Neural cell (in vitro differentiated cells): ENCODE data around the gene RABGAP1L. TPM values are rescaled to one million over a fixed set of nuclear protein-coding genes. Genes with fewer than 3 reads are reported as not detected.

ENCODE experiments used
- H2AFZ ChIP-seq: fragments of 200-600, 300-800 bp; sonication (generic), shearing (Covaris generic); 2 replicates; pipeline ENCODE4 v1.6.0; 2014; ENCODE audit warnings: low read depth, mild to moderate bottlenecking, antibody characterized with exemption, low read length, moderate library complexity
- H3F3A ChIP-seq: fragments of 200-600 bp; shearing (Covaris generic); 2 replicates; pipeline ENCODE4 v1.6.1; 2016; ENCODE audit warnings: mild to moderate bottlenecking, moderate library complexity, mixed read lengths, antibody characterized with exemption, low read length; ENCODE audit not compliant: insufficient read depth, poor library complexity, severe bottlenecking
- H3K27ac ChIP-seq: fragments of 200-600, 300-800 bp; sonication (generic), shearing (Covaris generic); 2 replicates; pipeline ENCODE4 v1.5.1; 2014; ENCODE audit warnings: mild to moderate bottlenecking, low read length, moderate library complexity
- H3K27me3 ChIP-seq: fragments of 300-800, 200-600 bp; sonication (generic), shearing (Covaris generic); 2 replicates; pipeline ENCODE4 v1.6.0; 2014; ENCODE audit warnings: mild to moderate bottlenecking, low read depth, low read length, moderate library complexity; ENCODE audit not compliant: insufficient read depth
- H3K36me3 ChIP-seq: fragments of 300-800, 200-600 bp; sonication (generic), shearing (Covaris generic); 2 replicates; pipeline ENCODE4 v1.5.1; 2014; ENCODE audit warnings: mild to moderate bottlenecking, antibody characterized with exemption, low read length, moderate library complexity; ENCODE audit not compliant: insufficient read depth
- H3K4me2 ChIP-seq: fragments of 300-800, 200-600 bp; sonication (generic), shearing (Covaris generic); 2 replicates; pipeline ENCODE4 v1.6.0; 2014; ENCODE audit warnings: mild to moderate bottlenecking, low read length
- H3K4me3 ChIP-seq: fragments of 300-800, 200-600 bp; sonication (generic), shearing (Covaris generic); 2 replicates; pipeline ENCODE4 v1.5.1; 2014; ENCODE audit warnings: mild to moderate bottlenecking, low read length, moderate library complexity
- H3K79me2 ChIP-seq: fragments of 200-600 bp; shearing (Covaris generic); replicated peaks from 2 replicates; pipeline ENCODE4 v1.6.0; 2014; ENCODE audit warnings: mild to moderate bottlenecking, low read length, moderate library complexity; ENCODE audit not compliant: insufficient read depth
- H3K9ac ChIP-seq: fragments of 300-800, 200-600 bp; sonication (generic), shearing (Covaris generic); 2 replicates; pipeline ENCODE4 v1.6.1; 2016; ENCODE audit warnings: mild to moderate bottlenecking, low read length, mixed read lengths
- H3K9me2 ChIP-seq: fragments of 200-600 bp; shearing (Covaris generic); 2 replicates; pipeline ENCODE4 v1.6.1; 2016; ENCODE audit warnings: mild to moderate bottlenecking, low read length, mixed read lengths; ENCODE audit not compliant: insufficient read depth
- H3K9me3 ChIP-seq: fragments of 200-600, 300-800 bp; sonication (generic), shearing (Covaris generic); 2 replicates; pipeline ENCODE4 v1.6.1; 2016; ENCODE audit warnings: mild to moderate bottlenecking, mixed run types, low read length, moderate library complexity, mixed read lengths
- H4K20me1 ChIP-seq: fragments of 200-600 bp; shearing (Covaris generic); 2 replicates; pipeline ENCODE4 v1.6.1; 2016; ENCODE audit warnings: mild to moderate bottlenecking, mixed run types; ENCODE audit not compliant: insufficient read depth
- EP300 ChIP-seq: fragments of 450-650 bp; conservative IDR thresholded peaks from 2 replicates; pipeline ENCODE4 v1.6.1; 2014; ENCODE audit warnings: antibody characterized with exemption, mild to moderate bottlenecking, moderate library complexity; ENCODE audit not compliant: poor library complexity, severe bottlenecking
- EZH2 ChIP-seq: fragments of 200-600, 300-800 bp; shearing (Covaris generic), sonication (generic); IDR thresholded peaks from 2 replicates; pipeline ENCODE4 v1.6.1; 2014; ENCODE audit warnings: antibody characterized with exemption, low read length, borderline replicate concordance, mild to moderate bottlenecking; ENCODE audit not compliant: insufficient read depth, poor library complexity, severe bottlenecking
- MXI1 ChIP-seq: fragments of 450-650 bp; conservative IDR thresholded peaks from 2 replicates; pipeline ENCODE4 v1.6.1; 2014; ENCODE audit warnings: antibody characterized with exemption, mild to moderate bottlenecking; ENCODE audit not compliant: poor library complexity, severe bottlenecking
- POLR2AphosphoS5 ChIP-seq: IDR thresholded peaks from 2 replicates; pipeline ENCODE4 v1.6.1; 2012
- RAD21 ChIP-seq: fragments of 450-650 bp; conservative IDR thresholded peaks from 2 replicates; pipeline ENCODE4 v1.6.1; 2014; ENCODE audit warnings: antibody characterized with exemption, mild to moderate bottlenecking, moderate library complexity
- SMC3 ChIP-seq: fragments of 450-650 bp; conservative IDR thresholded peaks from 2 replicates; pipeline ENCODE4 v1.6.1; 2014; ENCODE audit warnings: antibody characterized with exemption, mild to moderate bottlenecking, moderate library complexity; ENCODE audit not compliant: poor library complexity
- TAF1 ChIP-seq: IDR thresholded peaks from 2 replicates; pipeline ENCODE4 v1.6.1; 2012; ENCODE audit warnings: low read depth
- polyA plus RNA-seq: library from polyadenylated mRNA; depleted of rRNA; stranded (reverse); fragments of >200 nt; gene quantifications from 2 replicates; pipeline ENCODE4 v1.2.3, GENCODE V29; 2014
- TF ChIP-seq, protein P1 (sequence below): IDR thresholded peaks from 2 replicates; pipeline ENCODE4 v1.6.1; 2012; ENCODE audit warnings: borderline replicate concordance
- TF ChIP-seq, protein P2 (sequence below): fragments of 450-650 bp; IDR thresholded peaks from 2 replicates; pipeline ENCODE4 v1.5.1; 2014; ENCODE audit warnings: antibody characterized with exemption, mild to moderate bottlenecking, moderate library complexity; ENCODE audit not compliant: poor library complexity, severe bottlenecking

The RABGAP1L gene
- polyA plus RNA-seq, 1 donor from 2014 or later: 32.2 TPM

DNA sequence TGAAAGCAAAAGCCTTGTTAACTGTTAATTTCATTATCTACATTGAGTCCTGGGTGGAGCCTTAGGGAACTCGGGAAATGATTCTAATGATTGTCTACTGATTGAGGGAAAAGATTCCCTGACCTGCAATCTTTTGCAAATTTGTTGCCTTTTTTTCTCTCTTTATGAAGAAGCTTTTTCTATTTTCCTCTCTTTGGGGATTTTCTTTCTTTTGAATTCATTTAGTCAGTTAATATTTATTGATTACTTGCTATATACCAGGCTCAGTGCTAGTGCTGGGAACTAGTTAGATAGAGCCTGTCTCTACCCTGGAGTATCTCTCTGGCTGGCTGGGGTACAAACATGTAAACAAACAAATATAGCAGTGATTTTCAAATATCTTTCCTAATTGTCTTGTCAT lies 769.2 kb downstream of the RABGAP1L start:
- Histone ChIP-seq H3K36me3 (no peaks in the 10 kb centered on the region), H4K20me1 (no peaks in the 10 kb centered on the region), H3K79me2 (no peaks in the 10 kb centered on the region), H3K9ac (no peak overlapping the region), H3F3A (no peaks in the 10 kb centered on the region), H3K4me2 (no peak overlapping the region), H2AFZ (no peak overlapping the region), H3K9me3 (no peaks in the 10 kb centered on the region), H3K27ac (no peak overlapping the region), H3K4me3 (no peak overlapping the region), H3K9me2 (no peaks in the 10 kb centered on the region), H3K27me3 (no peaks in the 10 kb centered on the region)
- TF ChIP-seq, protein P1, sequence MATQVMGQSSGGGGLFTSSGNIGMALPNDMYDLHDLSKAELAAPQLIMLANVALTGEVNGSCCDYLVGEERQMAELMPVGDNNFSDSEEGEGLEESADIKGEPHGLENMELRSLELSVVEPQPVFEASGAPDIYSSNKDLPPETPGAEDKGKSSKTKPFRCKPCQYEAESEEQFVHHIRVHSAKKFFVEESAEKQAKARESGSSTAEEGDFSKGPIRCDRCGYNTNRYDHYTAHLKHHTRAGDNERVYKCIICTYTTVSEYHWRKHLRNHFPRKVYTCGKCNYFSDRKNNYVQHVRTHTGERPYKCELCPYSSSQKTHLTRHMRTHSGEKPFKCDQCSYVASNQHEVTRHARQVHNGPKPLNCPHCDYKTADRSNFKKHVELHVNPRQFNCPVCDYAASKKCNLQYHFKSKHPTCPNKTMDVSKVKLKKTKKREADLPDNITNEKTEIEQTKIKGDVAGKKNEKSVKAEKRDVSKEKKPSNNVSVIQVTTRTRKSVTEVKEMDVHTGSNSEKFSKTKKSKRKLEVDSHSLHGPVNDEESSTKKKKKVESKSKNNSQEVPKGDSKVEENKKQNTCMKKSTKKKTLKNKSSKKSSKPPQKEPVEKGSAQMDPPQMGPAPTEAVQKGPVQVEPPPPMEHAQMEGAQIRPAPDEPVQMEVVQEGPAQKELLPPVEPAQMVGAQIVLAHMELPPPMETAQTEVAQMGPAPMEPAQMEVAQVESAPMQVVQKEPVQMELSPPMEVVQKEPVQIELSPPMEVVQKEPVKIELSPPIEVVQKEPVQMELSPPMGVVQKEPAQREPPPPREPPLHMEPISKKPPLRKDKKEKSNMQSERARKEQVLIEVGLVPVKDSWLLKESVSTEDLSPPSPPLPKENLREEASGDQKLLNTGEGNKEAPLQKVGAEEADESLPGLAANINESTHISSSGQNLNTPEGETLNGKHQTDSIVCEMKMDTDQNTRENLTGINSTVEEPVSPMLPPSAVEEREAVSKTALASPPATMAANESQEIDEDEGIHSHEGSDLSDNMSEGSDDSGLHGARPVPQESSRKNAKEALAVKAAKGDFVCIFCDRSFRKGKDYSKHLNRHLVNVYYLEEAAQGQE: no peak
- TF ChIP-seq RAD21 (no peak), SMC3 (no peak), MXI1 (no peak), TAF1 (no peak), EP300 (no peak), EZH2 (no peak), POLR2AphosphoS5 (no peak)
- TF ChIP-seq, protein P2, sequence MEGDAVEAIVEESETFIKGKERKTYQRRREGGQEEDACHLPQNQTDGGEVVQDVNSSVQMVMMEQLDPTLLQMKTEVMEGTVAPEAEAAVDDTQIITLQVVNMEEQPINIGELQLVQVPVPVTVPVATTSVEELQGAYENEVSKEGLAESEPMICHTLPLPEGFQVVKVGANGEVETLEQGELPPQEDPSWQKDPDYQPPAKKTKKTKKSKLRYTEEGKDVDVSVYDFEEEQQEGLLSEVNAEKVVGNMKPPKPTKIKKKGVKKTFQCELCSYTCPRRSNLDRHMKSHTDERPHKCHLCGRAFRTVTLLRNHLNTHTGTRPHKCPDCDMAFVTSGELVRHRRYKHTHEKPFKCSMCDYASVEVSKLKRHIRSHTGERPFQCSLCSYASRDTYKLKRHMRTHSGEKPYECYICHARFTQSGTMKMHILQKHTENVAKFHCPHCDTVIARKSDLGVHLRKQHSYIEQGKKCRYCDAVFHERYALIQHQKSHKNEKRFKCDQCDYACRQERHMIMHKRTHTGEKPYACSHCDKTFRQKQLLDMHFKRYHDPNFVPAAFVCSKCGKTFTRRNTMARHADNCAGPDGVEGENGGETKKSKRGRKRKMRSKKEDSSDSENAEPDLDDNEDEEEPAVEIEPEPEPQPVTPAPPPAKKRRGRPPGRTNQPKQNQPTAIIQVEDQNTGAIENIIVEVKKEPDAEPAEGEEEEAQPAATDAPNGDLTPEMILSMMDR: no peak

DNA sequence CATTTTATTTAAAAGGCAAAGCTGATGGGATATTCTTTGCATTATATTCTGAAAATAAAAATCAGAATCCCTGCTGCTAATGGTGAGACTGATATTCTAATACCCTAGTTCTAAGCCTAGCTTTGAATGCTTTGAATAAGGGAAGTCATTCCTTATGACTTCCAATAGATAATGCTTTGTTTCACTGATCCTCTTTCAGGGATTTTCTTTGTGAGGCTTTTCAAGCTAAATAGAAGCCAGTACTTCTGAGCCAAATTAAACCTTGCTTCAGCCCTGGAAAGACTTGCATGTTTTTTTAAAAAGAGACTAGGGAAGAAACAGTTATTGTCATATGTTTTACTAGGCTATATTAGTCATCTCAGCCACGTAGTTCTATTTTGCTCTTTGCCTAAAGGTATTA lies 771.9 kb downstream of the RABGAP1L start:
- no peaks in the 10 kb centered on the region for H3K79me2 ChIP-seq
- no peak overlapping the region for H3K4me2 ChIP-seq
- H3F3A ChIP-seq: no peaks in the 10 kb centered on the region

More for the DNA sequence above, 771.9 kb downstream of the RABGAP1L start:
- no peaks in the 10 kb centered on the region for H3K9me3 ChIP-seq
- no peaks in the 10 kb centered on the region for H3K9me2 ChIP-seq
- no peak overlapping the region for H3K4me3 ChIP-seq
- no peaks in the 10 kb centered on the region for H3K27me3 ChIP-seq
- H3K27ac ChIP-seq: no peak overlapping the region
- H4K20me1 ChIP-seq: no peaks in the 10 kb centered on the region
- H3K9ac ChIP-seq: no peak overlapping the region
- no peak overlapping the region for H2AFZ ChIP-seq
- TF ChIP-seq EZH2 (no peak), RAD21 (no peak), POLR2AphosphoS5 (no peak), MXI1 (no peak)
- TF ChIP-seq, protein P2: no peak
- TF ChIP-seq, protein P1: no peak
- H3K36me3 ChIP-seq: no peaks in the 10 kb centered on the region
